ENCODE results near the gene RBM27.
A peak's percentile ranks its signal among the peaks of the same experiment; 100 is the strongest.
"Not testable (repeated sequence)": the region's sequence is repeated elsewhere in the genome, so short reads cannot be mapped to it uniquely, and the experiment has no call there.

The RBM27 gene

DNA sequence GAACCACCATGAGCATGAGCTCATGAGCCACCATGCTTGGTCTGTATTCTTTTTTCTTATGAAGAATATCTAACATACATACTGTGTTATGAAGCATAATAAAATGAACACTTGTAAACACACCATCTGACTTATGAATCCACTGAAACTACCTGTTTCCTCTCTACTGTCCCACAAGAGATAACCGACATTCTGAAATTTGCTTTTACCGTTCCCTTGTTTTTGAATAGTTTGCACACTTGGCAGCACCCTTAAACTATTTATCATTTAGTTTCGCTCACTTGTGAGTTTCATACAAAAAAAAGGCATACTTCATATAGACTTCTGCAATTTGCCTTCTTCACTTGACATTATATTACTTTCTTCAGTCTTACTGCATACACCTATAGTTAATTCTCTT is 29.8 kb upstream of the RBM27 start:
- H3K9me2 ChIP-seq (ENCODE audit: low read depth, low read length) = no peaks in the 10 kb centered on the region
- no peaks in the 10 kb centered on the region for H3F3A ChIP-seq (ENCODE audit: insufficient read depth, low read length)
- no peak overlapping the region for H3K9ac ChIP-seq (ENCODE audit: low read length)
- H3K79me2 ChIP-seq (ENCODE audit: insufficient read depth, low read length) = 0 out of 2 replicates have a peak, but pooled peaks cover 12% of the 10 kb centered on the region
- no peak overlapping the region for H3K4me3 ChIP-seq (ENCODE audit: low read depth, low read length, poor library complexity, severe bottlenecking)
- H3K27me3 ChIP-seq (ENCODE audit: insufficient read depth, low read length) = no peaks in the 10 kb centered on the region
- no peak overlapping the region for H2AFZ ChIP-seq (ENCODE audit: low read length)
- H3K27ac ChIP-seq (ENCODE audit: low read depth, low read length, poor library complexity, severe bottlenecking) = peak overlapping the region; percentile 78
- no peak for TF ChIP-seq EZH2 (IDR thresholded peaks at IDR 0.05; ENCODE audit: borderline replicate concordance, low read length)
- peaks cover 71% of the 10 kb centered on the region for H3K36me3 ChIP-seq (ENCODE audit: insufficient read depth, low read length)
- H3K4me1 ChIP-seq (ENCODE audit: insufficient read depth, low read length, severe bottlenecking) = peaks cover 18% of the 10 kb centered on the region
- H3K4me2 ChIP-seq (ENCODE audit: low read length) = peak overlapping the region; percentile 7; the same call in 1 of the 2 replicates
- no peaks in the 10 kb centered on the region for H3K9me3 ChIP-seq (ENCODE audit: low read length)
- no peaks in the 10 kb centered on the region for H4K20me1 ChIP-seq (ENCODE audit: insufficient read depth, low read length)

DNA sequence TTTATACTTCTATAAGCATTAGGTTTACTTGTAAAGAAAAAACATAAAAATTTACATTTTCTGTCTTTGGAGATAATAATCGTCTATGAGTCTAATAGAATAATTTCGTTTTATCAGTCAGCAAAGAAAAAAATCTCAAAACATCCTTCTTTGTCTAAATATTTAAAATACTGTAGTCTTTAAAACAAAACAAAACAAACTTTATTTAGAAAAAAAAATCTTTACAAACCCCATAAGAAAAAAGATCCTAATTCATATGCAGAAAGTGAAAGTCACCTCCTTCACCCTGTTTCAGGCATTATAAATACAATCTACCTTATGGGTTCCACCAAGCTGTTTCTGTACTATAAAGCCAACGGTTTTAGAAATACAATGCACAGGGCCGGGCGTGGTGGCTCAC is 26.6 kb upstream of the RBM27 start:
- Histone ChIP-seq H3K9ac (ENCODE audit: low read length) (no peak overlapping the region), H3K27me3 (ENCODE audit: insufficient read depth, low read length) (no peaks in the 10 kb centered on the region), H3K27ac (ENCODE audit: low read depth, low read length, poor library complexity, severe bottlenecking) (no peak overlapping the region), H3K4me3 (ENCODE audit: low read depth, low read length, poor library complexity, severe bottlenecking) (no peak overlapping the region), H3K79me2 (ENCODE audit: insufficient read depth, low read length) (peaks cover 28% of the 10 kb centered on the region), H3K4me2 (ENCODE audit: low read length) (no peak overlapping the region), H3K36me3 (ENCODE audit: insufficient read depth, low read length) (peaks cover 64% of the 10 kb centered on the region), H3K9me3 (ENCODE audit: low read length) (no peaks in the 10 kb centered on the region), H2AFZ (ENCODE audit: low read length) (no peak overlapping the region), H3K9me2 (ENCODE audit: low read depth, low read length) (no peaks in the 10 kb centered on the region), H4K20me1 (ENCODE audit: insufficient read depth, low read length) (no peaks in the 10 kb centered on the region), H3F3A (ENCODE audit: insufficient read depth, low read length) (no peaks in the 10 kb centered on the region), H3K4me1 (ENCODE audit: insufficient read depth, low read length, severe bottlenecking) (peaks cover 30% of the 10 kb centered on the region)
- TF ChIP-seq, protein P1, sequence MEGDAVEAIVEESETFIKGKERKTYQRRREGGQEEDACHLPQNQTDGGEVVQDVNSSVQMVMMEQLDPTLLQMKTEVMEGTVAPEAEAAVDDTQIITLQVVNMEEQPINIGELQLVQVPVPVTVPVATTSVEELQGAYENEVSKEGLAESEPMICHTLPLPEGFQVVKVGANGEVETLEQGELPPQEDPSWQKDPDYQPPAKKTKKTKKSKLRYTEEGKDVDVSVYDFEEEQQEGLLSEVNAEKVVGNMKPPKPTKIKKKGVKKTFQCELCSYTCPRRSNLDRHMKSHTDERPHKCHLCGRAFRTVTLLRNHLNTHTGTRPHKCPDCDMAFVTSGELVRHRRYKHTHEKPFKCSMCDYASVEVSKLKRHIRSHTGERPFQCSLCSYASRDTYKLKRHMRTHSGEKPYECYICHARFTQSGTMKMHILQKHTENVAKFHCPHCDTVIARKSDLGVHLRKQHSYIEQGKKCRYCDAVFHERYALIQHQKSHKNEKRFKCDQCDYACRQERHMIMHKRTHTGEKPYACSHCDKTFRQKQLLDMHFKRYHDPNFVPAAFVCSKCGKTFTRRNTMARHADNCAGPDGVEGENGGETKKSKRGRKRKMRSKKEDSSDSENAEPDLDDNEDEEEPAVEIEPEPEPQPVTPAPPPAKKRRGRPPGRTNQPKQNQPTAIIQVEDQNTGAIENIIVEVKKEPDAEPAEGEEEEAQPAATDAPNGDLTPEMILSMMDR (IDR thresholded peaks at IDR 0.05; ENCODE audit: low read length) = no peak
- TF ChIP-seq EZH2 (IDR thresholded peaks at IDR 0.05; ENCODE audit: borderline replicate concordance, low read length) = no peak

DNA sequence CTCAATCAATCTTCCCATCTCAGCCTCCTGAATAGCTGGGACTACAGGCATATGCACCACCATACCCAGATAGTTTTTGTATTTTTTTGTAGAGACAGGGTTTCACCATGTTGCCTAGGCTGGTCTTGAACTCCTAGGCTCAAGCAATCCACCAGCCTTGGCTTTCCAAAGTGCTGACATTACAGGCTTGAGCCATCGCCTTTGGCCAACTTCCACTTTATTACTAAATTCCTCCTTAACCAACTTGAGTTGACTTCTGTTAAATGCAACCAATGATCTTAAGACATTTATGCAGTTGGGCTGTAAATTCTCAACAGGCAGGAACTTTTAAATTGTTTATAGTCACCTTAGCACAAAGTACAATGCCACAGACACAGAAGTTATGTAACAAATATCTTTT is 23.7 kb upstream of the RBM27 start:
- no peak overlapping the region for H3K4me3 ChIP-seq (ENCODE audit: low read depth, low read length, poor library complexity, severe bottlenecking)
- H3K27me3 ChIP-seq (ENCODE audit: insufficient read depth, low read length) = no peaks in the 10 kb centered on the region
- peaks cover 49% of the 10 kb centered on the region for H3K36me3 ChIP-seq (ENCODE audit: insufficient read depth, low read length)
- H3K27ac ChIP-seq (ENCODE audit: low read depth, low read length, poor library complexity, severe bottlenecking) = no peak overlapping the region
- H3K9me2 ChIP-seq (ENCODE audit: low read depth, low read length) = no peaks in the 10 kb centered on the region
- H3K79me2 ChIP-seq (ENCODE audit: insufficient read depth, low read length) = peaks cover 30% of the 10 kb centered on the region
- no peaks in the 10 kb centered on the region for H3K9me3 ChIP-seq (ENCODE audit: low read length)
- no peaks in the 10 kb centered on the region for H3F3A ChIP-seq (ENCODE audit: insufficient read depth, low read length)
- H4K20me1 ChIP-seq (ENCODE audit: insufficient read depth, low read length) = no peaks in the 10 kb centered on the region
- H3K4me2 ChIP-seq (ENCODE audit: low read length) = no peak overlapping the region
- TF ChIP-seq, protein P1 (IDR thresholded peaks at IDR 0.05; ENCODE audit: low read length) = no peak
- H3K4me1 ChIP-seq (ENCODE audit: insufficient read depth, low read length, severe bottlenecking) = peaks cover 20% of the 10 kb centered on the region
- no peak overlapping the region for H3K9ac ChIP-seq (ENCODE audit: low read length)
- no peak overlapping the region for H2AFZ ChIP-seq (ENCODE audit: low read length)

DNA sequence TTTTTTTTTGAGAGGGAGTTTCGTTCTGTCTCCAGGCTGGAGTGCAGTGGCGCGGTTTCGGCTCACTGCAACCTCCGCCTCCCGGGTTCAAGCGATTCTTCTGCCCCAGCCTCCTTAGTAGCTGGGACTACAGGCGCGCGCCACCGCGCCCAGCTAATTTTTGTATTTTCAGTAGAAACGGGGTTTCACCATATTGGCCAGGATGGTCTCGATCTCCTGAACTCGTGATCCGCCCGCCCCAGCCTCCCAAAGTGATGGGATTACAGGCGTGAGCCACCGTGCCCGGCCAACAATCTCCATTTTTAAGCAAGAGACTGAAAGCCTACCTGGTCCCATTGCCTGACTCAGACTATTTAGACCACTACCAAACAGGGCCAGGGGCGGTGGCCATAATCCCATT is 20.0 kb upstream of the RBM27 start:
- not testable (repeated sequence) for H2AFZ ChIP-seq (ENCODE audit: low read length); H3K27ac ChIP-seq (ENCODE audit: low read depth, low read length, poor library complexity, severe bottlenecking); H4K20me1 ChIP-seq (ENCODE audit: insufficient read depth, low read length); H3K9me2 ChIP-seq (ENCODE audit: low read depth, low read length); H3K27me3 ChIP-seq (ENCODE audit: insufficient read depth, low read length); H3F3A ChIP-seq (ENCODE audit: insufficient read depth, low read length); H3K9me3 ChIP-seq (ENCODE audit: low read length)
- Histone ChIP-seq H3K36me3 (ENCODE audit: insufficient read depth, low read length) (peaks cover 22% of the 10 kb centered on the region), H3K4me3 (ENCODE audit: low read depth, low read length, poor library complexity, severe bottlenecking) (peak overlapping the region; percentile 76), H3K79me2 (ENCODE audit: insufficient read depth, low read length) (peaks cover 25% of the 10 kb centered on the region), H3K4me2 (ENCODE audit: low read length) (peak overlapping the region; percentile 76), H3K4me1 (ENCODE audit: insufficient read depth, low read length, severe bottlenecking) (peaks cover 19% of the 10 kb centered on the region), H3K9ac (ENCODE audit: low read length) (peak overlapping the region; percentile 76; the same call in 1 of the 2 replicates)

Data from OCI-LY1 (cell line).